GM12873 (cell line): ENCODE results near the gene GPI.

ENCODE experiments used
- CTCF ChIP-seq: IDR thresholded peaks from 2 replicates; pipeline ENCODE4 v1.5.1; 2012; ENCODE audit warnings: low read depth, mild to moderate bottlenecking, moderate library complexity, low read length, control low read depth; ENCODE audit not compliant: insufficient read depth; ENCODE audit errors: missing control alignments

The GPI gene

GRCh38 chr19:34386645-34387445 is 21.8 kb downstream of the GPI start:
- TF ChIP-seq CTCF, result no peak

- no peak for TF ChIP-seq CTCF
These were observed 22.4 kb downstream of the GPI start for GRCh38 chr19:34387446-34387810.

GRCh38 chr19:34391813-34392212 is 26.8 kb downstream of the GPI start:
- no peak for TF ChIP-seq CTCF

- no peak for TF ChIP-seq CTCF
These were observed 28.0 kb downstream of the GPI start for GRCh38 chr19:34393031-34393430.

GRCh38 chr19:34393629-34394028 is 28.6 kb downstream of the GPI start:
- TF ChIP-seq CTCF, result no peak

GRCh38 chr19:34397853-34398252 is 32.9 kb downstream of the GPI start:
- no peak for TF ChIP-seq CTCF

GRCh38 chr19:34399886-34400285 is 34.9 kb downstream of the GPI start:
- TF ChIP-seq CTCF, result no peak
